GM21619 (cell line): ENCODE data around the gene GRAMD2A.
"Not testable (repeated sequence)": the region's sequence is repeated elsewhere in the genome, so short reads cannot be mapped to it uniquely, and the experiment has no call there.

Experiments
- ATAC-seq: cut with Tn5 transposase; IDR thresholded peaks from one replicate; pipeline ENCODE4 v1.9.1; 2021; ENCODE audit not compliant: unreplicated experiment

Gene GRAMD2A

DNA sequence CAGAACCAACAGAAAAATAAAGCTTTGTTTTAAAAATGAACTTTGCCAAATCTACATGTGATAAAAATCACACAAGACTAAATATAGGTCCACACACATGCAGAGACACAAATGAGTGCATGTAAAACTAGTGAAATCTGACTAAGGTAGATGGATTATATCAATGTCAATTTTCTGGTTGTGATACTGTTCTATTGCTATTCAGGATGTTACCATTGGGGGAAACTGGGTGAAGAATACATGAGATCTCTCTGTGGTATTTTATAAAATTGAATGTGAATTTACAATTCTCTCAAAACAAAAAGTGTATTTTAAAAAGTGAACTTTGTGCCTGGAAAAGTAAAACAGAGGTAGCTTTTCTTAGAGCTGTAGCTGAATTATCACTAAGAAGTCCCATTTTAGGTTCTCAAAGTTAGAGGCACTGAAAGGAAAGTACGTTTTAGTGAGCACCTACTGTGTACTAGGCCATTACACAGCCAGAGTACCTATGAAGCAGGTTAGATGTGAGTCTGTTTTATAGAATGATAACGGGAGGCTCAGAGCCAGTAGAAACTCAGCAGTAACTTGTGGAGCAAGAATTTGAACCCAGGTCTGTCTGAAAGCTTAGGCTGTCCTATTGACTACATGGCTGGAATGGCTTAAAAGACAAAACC is 8.2 kb downstream of the GRAMD2A start:
- no peak for ATAC-seq

DNA sequence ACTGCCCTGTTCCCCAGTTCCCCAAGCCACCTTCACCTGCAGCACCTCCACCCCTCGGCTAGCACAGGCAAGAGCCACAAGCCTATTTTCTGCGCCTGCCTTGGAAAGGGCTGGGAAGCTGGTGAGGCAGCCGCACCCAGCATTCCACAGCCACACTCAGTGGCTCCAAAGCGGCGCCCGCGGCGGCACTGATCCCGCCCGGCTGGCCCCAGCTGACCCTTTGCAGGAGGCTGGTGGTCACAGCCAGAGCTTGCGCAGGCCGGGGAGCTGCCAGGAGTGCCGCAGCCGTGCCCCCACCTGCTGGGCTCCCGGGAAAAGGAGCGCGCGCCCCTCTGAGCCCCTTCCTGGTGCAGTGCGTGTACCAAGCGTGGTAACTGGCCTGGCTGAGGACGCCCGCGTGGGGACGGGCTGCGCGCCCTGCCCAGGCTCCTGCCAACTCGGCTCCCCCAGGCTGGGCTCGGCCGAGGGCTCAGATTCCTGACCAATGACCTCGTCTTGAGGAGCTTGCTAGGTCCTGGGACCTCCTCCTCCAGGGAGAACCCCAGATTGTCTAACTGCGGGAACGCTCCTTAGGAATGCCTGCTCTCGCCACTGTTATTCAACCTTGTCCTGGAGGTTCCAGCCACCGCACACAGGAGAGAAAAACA is 13.3 kb downstream of the GRAMD2A start:
- no peak for ATAC-seq

DNA sequence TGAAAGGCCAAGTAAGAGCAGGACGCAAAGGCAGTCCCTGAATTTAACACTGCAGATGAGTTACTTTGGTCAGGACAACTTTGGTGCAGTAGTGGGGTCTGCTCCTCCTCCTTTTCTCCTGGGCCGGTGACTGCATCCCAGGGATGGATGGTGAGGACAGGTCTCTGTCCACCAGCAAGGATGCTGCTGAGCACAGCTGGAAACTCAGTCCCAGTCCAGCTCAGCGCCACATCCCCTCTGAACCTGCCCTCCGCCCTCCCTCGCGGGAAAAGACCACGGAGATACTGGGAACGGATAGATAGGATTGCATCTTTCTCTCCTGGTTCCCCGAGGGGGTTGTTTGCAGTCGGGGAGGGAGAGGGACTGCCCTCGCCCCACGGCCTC is 13.8 kb downstream of the GRAMD2A start:
- ATAC-seq: no peak

DNA sequence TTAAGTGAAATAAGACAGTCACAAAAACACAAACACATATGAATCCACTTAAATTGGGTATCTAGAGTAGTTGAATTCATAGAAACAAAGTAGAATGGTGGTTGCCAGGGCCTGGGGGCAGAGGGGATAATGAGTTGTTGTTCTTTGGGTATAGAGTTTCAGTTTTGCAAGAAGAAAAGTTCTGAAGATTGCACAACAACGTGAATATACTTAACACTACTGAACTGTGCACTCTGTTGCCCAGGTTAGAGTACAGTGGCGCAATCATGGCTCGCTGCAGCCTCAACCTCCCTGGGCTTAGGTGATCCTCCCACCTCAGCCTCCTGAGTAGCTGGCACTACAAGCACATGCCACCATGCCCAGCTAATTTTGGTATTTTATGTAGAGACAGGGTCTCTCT is 14.9 kb downstream of the GRAMD2A start:
- ATAC-seq: no peak

DNA sequence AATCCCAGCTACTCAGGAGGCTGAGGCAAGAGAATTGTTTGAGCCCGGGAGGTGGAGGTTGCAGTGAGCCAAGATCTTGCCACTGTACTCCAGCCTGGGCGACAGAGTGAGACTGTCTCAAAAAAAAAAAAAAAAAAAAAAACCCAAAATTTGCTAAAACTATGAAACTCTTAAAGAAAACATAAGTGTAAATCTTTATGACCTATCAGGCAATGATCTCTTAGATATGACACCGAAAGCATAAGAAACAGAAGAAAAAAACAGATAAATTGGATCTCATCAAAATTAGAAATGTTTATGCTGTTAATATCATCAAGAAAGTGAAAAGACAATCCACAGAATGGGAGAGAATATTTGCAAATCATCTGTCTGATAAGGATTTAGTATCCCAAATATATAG is 15.3 kb downstream of the GRAMD2A start:
- no peak for ATAC-seq

DNA sequence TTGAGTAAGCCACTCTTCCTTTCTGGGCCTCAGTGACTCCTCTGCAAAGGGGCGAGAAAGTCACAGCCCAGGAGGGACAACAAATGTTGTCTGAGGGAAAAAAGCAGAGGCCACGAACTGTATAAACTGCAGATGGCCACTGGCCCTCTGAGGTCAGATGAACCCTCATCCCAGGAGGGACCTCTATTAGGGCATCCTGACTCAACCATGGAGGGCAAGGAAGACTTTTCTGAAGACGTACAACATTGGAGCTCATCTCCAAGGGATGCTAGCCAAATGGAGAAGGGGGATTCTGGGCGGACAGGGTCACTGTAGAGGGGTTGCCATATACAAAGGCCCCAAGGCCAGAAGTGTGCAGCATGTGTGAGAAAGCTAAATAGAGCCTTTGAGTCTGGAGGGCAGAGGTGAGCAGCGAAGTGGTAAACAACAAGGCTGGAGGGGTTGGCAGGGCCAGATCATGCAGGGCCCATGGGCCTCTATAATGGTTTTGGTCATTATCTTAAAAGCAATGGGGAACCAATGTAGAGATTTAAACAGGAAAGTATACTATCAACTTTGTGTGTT is 16.7 kb downstream of the GRAMD2A start:
- ATAC-seq: no peak

DNA sequence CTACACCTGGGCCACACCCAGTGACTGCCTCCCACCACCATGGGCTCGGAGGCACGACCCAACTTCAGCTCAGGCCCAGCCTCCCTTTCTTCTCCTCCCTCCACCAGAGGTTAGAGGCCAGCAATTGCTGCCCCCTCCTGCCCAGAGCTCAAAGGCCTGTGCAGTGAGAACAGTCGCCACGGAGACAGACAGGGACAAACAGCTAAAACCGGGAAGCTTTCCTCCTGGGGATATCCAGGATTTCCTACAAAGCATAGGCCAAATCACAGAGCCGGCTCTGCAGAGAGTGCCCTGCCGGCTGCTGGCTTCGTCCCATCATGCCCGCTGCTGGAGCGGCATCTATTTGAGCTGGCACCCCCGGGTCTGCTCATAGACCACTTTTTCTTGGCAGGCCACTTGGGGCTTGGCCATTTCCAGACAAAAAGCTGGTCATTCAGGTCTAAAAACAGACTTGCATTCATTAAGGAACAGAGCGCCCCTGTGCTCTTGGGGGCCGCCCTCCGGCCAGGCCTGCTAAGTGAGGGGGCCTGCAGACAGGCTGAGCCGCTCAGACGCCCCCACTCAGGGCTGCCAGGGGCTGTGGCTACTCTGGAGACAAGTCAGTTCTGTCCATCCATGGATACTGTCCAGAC is 17.5 kb downstream of the GRAMD2A start:
- no peak for ATAC-seq

DNA sequence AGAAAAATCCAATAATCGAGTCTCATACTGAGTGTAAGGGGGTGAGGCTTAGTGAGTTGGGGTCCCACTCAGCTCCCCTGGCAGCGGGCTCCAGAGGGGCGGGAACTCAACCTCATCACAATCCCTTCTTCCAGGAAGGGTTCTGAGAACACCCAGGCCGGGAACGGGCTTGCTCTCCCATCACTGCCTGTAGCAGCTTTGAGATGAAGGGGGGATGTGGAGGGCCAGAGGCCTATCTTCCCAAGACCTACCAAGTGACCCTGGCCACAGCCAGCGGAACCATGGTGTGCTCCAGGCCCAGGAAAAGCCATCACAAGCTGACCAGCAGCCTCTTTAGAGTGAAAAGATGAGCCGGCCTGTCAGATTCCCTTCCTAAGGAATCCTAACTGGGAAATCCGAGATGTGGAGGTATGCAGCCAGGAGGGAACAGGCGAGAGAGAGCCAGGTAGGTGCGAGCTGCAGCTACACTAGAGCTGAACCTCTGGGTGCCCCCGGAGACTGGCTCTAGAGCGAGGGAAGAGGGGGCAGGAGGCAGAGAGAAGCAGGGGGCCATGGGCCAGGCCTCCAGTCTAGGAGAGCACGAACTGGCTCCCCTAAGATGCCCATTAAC is 18.5 kb downstream of the GRAMD2A start:
- ATAC-seq: no peak

DNA sequence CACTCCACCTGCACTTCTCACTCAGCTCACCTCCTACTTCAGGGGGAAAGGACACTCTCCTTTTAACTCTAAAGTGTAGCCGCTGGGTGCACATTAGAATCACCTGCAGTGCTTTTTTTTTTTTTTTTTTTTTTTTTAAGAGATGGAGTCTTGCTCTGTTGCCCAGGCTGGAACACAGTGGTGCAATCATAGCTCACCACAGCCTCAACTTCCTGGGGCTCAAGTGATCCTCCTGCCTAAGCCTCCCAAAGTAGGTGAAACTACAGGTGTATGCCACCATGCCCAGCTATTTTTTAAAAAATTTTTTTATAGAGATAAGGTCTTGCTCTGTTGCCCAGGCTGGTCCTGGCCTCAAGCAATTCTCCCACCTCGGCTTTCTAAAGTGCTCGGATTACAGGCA is 20.8 kb downstream of the GRAMD2A start:
- no peak for ATAC-seq

DNA sequence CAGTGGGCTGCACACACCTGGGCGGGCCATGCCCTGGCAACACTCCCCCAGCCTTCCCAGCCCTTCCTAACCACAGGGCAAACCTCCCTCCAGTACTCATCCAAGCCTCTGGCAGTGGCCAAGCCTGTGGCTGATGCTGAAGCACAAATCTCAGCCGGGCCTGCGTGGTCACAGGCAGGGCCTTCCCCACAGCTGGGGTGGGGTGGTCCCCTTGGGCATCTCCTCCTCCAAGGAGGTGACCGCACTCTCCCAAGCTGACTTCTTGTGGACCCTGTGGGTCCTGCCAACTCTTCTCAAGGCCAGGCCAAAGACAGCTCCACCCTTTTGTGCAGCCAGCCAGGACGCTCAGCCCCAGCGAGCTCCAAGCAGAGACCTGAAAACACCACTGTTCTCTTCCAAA is 21.4 kb downstream of the GRAMD2A start:
- ATAC-seq: no peak

DNA sequence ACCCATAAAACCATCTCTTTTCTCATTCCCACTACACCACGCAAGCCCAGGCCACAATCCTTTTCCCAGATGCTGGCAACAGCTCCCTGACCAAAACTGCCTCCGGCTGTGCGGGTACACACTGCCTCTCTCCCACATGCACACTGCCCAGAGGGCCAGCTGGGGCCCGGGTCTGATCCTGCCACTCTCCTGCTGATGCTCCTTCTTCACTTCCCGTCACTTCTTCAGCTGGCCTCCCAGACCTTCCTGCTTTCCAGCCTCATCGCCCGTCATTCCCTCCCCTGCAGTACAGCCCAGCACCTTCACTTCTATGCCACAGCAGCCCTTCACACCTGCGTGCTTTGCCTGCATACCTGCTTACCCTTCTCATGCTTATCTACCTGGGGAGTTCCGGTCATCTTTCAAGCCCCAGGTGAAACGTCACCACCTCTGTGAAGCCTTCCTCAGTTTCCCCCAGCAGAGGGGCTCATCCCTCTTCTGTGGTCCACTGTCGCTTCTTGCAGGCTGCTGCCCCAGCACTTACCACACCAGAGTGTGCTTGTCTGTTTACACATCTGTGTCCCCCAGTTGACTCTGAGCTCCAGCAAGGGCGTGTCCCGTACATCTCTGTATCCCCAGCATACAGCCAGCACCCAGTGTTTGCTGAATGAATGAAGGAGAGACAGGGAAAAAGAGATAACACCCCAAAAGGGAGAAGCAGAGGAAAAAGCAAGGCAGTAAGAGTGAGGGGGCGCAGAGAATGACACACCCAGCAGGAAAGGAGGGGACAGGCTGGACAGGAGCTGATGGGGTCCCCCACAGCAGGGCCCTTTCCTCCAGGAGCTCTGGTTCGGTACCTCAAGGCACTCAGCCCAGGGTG is 22.2 kb downstream of the GRAMD2A start:
- ATAC-seq: no peak

DNA sequence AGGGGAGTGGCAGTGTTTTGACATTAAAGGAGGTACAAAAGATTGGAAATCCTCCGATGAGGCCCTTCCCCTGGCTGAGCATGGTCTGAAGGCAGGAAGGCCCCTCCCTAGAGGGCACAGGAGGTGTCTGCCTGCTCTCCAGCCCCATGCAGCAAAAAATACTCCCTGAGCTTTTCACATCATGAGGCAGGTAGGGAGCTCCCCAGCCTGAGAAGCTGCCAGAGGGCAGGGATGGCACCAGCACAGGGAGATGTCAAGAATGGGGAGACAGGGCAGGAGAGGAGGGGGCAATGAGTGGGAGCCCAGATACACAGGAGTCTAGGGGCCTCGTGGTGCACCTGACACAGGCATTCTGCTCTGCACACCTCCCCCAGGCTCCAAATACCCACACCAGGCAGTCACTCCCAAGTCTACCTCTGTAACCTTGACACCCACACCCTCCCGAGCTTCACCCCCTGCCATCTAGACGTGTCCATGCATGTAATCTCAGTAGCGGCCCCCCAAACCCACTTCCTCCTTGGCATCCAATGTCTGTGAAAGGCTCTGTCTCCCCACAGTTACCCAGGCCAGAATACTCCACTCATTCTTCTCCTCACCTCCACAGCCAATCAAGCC is 22.9 kb downstream of the GRAMD2A start:
- no peak for ATAC-seq

DNA sequence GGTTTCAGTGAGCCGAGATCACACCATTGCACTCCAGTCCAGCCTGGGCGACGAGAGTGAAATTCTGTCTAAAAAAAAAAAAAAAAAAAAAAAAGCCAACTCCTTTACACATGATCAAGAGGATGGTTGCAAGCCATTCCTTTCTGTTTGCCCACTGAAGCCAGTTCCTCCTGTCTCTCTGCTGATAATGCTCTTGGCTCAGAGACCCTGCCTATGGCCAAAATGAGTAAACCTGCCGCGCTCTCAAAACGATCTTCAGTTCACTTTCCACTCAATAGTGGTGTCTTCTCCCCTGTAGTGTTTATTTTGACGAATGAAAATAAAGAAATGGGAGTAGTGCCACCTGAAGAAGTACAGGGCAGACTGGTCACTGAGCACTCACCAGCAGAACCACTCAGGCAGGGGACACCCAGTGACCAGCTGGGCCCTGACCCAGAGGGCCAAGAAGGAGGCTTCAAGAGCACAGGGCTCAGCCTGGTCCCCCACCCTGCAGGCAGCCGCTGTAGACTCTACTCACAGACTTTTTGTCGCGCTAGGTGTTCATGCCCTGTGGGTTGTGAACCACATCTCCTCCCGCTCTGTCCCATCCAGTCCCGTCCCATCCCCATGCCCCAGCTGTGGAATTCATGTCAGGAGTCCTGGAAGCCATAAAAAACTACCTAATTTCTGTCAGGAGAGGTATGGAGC is 23.6 kb downstream of the GRAMD2A start:
- no peak for ATAC-seq

DNA sequence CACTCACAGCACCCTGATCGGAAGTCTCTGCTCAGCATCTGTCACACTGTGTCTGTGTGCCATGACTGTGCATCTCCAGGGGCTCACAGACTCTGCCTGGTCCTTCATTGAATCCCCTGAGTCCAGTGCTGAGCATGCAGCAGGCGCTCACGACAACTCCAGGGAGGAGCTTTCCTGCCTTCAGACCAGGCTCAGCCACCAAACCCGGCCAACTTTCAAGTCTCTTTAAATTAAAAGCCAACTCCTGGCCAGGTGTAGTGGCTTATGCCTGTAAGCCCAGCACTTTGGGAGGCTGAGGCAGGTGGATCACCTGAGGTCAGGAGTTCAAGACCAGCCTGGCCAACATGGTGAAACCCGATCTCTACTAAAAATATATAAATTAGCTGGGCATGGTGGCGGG is 24.2 kb downstream of the GRAMD2A start:
- ATAC-seq: no peak

DNA sequence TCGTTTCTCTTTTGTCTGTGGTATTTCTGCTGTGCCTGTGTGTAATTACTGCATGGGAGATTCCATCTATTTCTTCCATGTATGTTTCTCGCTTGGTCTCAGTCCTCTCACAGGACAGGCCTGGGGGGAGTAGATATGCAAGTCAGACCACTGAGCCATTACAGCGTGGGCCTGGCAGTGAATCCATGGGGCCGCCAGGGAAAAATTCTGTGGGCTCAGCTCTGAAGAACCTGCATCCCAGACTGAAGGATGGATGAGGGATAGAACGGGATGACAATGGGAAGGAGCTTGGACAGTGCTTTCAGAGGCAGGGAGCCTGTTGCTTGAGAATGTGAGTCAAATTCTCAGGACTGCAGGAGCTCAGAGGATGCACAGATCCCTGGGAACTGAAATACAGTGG is 24.8 kb downstream of the GRAMD2A start:
- ATAC-seq: no peak

DNA sequence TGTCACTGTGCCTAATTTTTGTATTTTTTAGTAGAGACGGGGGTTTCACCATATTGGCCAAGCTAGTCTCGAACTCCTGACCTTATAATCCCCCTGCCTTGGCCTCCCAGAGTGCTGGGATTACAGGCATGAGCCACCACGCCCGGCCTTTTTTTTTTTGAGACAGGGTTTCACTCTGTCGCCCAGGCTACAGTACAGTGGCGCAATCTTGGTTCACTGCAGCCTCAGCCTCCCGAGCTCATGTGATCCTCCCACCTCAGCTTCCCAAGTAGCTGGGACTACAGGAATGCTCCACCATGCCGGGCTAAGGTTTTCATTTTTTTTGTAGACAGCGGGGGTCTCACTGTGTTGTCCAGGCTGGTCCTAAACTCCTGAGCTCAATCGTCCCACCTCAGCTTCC is 25.6 kb downstream of the GRAMD2A start:
- not testable (repeated sequence) for ATAC-seq

DNA sequence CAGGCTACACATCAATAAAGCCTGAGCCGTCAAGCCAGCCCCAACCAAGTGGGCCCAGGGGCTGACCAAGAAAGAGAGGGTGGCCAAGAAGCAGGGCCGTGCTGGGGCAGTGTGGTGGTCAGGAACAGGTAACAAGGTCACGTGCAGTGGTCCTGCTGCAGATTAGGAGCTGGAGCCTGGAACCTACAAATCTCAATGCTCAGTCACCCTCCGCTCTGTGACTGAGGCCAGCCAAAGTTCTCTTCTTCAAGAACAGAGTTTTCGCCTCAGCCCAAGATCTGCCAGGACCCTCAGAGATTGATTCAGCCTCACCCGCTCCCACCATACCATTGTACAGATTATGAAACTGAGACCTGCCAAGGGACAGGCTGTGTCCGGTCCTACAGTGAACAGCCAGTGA is 26.9 kb downstream of the GRAMD2A start:
- no peak for ATAC-seq

DNA sequence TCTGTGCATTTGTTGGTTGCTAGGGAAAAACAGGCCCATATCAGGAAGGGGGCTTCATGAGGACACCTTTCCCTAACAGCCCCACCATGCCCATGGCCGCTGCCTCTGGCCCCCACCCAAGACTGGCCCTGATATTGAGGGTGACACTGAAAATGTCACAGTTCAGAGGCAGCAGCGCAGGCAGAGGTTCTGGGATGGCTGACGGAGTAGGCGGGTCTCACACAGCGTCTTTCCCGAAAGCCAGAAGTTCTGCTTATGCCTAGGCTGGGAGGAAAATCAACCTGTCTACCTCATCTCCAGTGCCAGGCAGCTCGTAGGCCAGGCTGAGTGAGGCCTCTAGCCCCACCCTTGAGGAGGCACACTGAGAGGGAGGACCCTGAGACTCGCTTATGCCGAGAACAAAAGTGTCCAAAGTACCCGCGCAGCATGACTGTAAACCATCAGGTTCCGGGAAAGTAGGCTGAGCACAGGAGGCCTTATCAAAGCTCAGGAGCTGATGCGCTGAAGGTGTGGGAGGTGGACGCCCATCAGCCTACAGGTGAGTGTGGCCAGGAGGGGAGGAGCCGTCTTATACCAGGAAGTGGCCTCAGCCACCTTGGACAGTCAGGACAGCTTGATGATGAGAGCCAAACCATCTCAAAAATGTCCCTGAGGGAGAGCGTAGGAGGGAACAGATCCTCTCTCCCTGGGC is 27.5 kb downstream of the GRAMD2A start:
- no peak for ATAC-seq

DNA sequence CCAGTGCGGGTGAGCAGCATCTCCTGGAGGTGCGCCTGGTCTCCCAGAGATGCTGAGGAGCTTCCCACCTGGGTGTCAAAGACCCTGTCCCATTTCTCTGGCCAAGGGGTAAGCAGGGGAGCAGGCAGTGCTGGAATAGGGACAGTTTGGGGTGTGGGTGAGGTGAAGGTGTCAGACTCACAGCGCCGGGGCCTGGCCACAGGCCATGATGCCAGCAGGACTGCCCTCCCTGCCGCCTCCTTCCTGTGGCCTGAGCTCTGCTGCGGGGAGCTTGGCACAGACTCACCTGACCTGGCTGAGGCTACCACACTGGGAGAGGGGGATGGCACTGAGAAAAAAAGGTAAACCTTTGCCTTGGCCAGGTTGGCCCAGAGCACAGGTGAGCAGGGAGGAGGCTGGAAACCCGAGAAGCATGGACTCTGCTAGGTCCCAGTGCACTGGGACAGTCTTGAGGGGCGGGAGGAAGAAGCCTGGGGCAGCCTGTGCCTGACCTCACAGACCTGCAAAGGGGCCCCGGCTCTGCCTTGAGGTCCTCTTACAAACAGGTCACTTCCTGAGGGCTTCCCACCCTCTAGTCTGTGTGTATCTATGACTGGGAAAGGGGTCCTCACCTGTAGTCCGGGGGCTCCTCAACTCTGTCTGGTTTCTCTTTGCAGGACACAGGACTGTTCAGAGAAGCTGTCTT is 28.2 kb downstream of the GRAMD2A start:
- no peak for ATAC-seq
